Measurements from ENCODE around the gene STAMBP. TPM values are rescaled to one million over a fixed set of nuclear protein-coding genes. Genes with fewer than 3 reads are reported as not detected.
A peak's percentile ranks its signal among the peaks of the same experiment; 100 is the strongest.
"Not testable (repeated sequence)": the region's sequence is repeated elsewhere in the genome, so short reads cannot be mapped to it uniquely, and the experiment has no call there.

STAMBP gene
- 10 to 100 TPM; 14.4 to 27.0 (median 20.0) TPM for total RNA-seq

DNA sequence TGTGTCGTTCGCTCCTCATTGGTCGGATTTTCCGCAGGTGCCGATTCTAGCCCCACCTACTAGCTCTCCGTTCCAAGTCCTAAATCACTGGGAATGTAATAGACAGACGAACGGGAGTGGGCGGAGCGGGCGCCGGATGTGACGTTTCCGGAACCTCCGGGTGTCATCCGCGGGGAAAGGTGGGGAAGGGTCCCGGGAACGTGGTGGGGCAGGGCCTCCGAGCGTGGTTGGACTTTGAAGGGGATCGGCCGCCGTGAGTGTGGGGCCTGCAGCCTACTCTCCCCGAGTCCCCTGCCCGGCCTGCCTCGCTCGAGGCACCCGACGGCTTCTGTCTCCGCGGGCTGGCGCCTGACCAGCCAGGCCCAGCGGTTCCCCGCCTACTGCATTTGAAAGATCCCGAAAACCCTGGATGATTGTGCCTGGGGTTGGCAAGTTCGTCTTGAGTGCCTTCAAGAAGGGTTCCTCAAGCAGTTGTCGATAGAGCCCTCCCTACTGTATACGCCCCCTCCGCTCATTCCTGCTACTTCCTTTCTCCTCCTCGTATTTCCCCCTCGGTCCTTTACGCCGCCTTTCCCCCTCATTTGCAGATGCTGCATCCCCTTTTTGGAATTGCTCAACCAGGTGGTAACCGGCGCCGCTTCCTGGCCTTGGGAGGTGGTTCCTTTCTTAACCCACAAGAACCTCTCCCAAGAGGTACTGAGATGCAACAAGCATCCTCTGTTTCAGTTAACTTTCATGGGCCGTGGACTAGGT lies at the start of gene STAMBP:
Gene STAMBP (plus strand): TSS at position 144 of the 753 bp plus-strand sequence. CDS start 1,896 bp downstream, outside the sequence.
- DNase-seq (ENCODE audit: low spot score) (peak; percentile 94), ATAC-seq (ENCODE audit: low FRiP score) (peak; percentile 93)
- TF ChIP-seq, protein P1, sequence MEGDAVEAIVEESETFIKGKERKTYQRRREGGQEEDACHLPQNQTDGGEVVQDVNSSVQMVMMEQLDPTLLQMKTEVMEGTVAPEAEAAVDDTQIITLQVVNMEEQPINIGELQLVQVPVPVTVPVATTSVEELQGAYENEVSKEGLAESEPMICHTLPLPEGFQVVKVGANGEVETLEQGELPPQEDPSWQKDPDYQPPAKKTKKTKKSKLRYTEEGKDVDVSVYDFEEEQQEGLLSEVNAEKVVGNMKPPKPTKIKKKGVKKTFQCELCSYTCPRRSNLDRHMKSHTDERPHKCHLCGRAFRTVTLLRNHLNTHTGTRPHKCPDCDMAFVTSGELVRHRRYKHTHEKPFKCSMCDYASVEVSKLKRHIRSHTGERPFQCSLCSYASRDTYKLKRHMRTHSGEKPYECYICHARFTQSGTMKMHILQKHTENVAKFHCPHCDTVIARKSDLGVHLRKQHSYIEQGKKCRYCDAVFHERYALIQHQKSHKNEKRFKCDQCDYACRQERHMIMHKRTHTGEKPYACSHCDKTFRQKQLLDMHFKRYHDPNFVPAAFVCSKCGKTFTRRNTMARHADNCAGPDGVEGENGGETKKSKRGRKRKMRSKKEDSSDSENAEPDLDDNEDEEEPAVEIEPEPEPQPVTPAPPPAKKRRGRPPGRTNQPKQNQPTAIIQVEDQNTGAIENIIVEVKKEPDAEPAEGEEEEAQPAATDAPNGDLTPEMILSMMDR (IDR thresholded peaks at IDR 0.05), result no peak

DNA sequence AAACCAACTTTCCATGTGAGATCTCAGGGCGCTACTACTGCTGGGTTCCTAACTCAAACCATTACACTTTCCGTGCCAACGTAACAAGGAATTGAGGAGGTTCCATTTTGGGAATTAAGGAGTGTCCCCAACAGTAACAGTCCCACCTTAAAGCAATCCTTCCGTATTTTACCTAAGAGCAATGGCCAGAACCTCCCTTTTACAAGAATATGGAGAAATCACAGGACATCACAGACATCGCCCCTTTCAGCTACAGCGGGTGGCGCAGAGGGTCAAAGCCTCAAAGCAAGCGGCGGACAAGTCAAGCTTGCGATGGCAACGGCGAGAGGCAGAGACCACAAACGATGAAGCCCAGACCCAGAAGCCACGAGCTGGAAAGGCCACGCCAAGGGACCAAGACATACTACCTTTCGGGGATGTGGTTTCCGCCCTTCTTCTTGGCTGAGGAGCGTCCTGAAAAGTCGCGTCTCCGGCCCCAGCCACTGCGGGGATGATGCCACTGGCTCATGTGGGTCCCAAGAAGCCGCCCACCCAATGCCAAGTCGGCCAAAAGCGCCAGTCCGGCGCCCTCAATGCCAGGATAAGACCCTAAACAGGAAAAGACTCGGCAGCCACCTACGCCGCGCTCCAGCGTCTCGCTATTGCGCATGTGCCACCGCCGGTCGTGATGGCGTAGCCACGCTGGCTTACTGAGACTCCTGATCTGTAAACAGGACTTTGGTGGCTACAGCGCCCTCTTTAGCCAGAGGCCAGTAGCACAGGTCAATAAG lies 49.1 kb upstream of the STAMBP start, which contains the start of gene DUSP11:
Gene DUSP11 (minus strand): TSS at position 637 of the 770 bp plus-strand sequence. CDS start 129 bp downstream, at position 508.
- ATAC-seq (ENCODE audit: low FRiP score), result peak; percentile 100
- TF ChIP-seq, protein P1 (IDR thresholded peaks at IDR 0.05), result peak in 1 of 3 donors; percentile 75
- peak; percentile 99 for DNase-seq (ENCODE audit: low spot score)

DNA sequence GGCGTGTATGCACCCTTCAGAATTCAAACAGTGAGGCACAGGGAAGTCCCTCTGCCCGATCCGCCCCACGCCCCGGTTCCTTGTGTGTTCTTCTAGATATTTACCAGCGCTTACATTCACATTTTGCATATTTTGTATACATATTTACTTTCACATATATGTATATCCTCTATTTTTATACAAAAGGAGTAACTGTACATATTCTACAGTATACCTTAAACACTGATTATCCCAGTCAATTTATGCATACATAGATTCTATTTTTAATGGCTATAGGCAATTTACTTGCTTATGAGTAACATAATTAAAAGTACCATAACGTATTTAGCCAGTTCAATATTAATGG lies 48.6 kb upstream of the STAMBP start:
- ATAC-seq (ENCODE audit: low FRiP score), result no peak
- TF ChIP-seq, protein P1 (IDR thresholded peaks at IDR 0.05), result no peak

DNA sequence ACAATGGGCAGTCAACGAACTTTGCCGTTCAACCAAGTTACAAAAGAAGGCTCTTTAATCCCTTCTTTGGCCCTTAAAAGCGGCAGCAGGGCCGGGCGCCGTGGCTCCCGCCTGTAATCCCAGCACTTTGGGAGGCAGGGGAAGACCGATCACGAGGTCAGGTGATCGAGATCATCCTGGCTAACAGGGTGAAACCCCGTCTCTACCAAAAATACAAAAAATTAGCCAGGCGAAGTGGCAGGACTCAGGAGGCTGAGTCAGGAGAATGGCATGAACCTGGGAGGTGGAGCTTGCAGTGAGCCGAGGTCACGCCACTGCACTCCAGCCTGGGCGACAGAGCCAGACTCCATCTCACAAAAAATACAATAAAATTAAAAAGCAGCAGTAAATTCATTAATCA lies 45.4 kb upstream of the STAMBP start:
- not testable (repeated sequence) for ATAC-seq (ENCODE audit: low FRiP score); DNase-seq (ENCODE audit: low spot score)

More for the DNA sequence above, 48.6 kb upstream of the STAMBP start:
- DNase-seq (ENCODE audit: low spot score), result no peak

DNA sequence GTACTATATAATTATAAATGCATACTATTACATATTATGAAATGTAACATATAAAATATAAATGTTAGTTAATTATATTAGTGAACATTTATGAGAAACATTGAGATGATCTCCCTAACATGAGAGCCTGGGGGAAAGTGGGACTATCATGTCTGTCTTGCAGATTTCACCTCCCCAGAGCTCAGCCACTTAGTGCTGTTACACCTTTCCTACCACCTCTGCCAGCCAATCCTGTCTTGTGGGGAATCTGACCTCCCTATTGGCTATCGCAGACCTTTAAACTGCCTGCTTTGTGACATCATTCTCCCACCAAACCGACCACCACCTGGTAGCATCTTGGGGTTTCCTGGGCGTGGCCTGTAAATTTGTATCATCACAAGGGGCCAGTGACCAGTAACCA lies 44.9 kb upstream of the STAMBP start, which contains the start of gene C2orf78:
Gene C2orf78 (plus strand): TSS at position 301 of the 400 bp plus-strand sequence. CDS start 127 bp downstream, outside the sequence.
- not testable (repeated sequence) for ATAC-seq (ENCODE audit: low FRiP score)

DNA sequence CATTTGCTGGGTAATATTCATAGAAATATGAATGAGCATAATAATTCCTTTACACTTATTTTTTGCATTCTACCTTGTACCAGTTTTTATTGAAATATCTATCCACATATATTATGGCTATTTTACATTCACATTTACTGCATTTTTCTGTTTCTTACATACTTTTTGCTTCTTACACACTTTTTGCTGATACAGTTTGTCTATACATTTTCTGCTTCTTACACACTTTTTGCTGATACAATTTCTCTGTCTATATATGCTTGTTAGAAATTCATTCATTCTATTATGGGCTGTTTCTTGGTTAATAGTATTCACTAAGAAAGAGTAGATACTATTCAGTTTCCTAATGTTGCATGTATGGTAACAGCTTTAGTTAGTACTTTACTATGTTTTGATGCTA lies 16.9 kb upstream of the STAMBP start:
- DNase-seq (ENCODE audit: low spot score) (no peak), ATAC-seq (ENCODE audit: low FRiP score) (no peak)
- TF ChIP-seq, protein P1 (IDR thresholded peaks at IDR 0.05), result no peak

More for the DNA sequence above, 44.9 kb upstream of the STAMBP start, which contains the start of gene C2orf78:
- DNase-seq (ENCODE audit: low spot score), result not testable (repeated sequence)

DNA sequence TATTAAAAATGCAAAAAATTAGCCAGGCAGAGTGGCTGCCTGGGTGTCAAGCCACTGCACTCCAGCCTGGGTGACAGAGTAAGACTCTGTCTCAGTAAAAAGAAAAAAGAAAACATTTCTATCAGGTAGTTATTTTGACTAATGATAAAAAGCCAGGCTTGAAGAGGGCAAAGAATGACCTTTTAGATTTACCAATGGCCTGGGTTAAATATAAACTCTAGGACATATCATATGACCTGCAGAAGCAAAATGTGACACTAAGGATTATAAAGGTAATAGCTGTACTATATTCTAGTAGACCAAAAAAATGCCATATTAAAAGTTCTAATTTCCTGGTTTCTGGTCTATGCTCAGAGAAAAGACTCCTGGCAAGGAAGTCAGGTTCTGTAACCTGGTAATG lies 16.1 kb upstream of the STAMBP start:
- no peak for DNase-seq (ENCODE audit: low spot score)
- TF ChIP-seq, protein P1 (IDR thresholded peaks at IDR 0.05), result no peak
- ATAC-seq (ENCODE audit: low FRiP score), result no peak

Measured in omental fat pad (tissue), 4 donors.